ENCODE results near the gene SIRT2. TPM values are rescaled to one million over a fixed set of nuclear protein-coding genes. Genes with fewer than 3 reads are reported as not detected.
"Not testable (repeated sequence)": the region's sequence is repeated elsewhere in the genome, so short reads cannot be mapped to it uniquely, and the experiment has no call there.

SIRT2 gene
- total RNA-seq, 1 donor from 2014 or later: 38.9 TPM

DNA sequence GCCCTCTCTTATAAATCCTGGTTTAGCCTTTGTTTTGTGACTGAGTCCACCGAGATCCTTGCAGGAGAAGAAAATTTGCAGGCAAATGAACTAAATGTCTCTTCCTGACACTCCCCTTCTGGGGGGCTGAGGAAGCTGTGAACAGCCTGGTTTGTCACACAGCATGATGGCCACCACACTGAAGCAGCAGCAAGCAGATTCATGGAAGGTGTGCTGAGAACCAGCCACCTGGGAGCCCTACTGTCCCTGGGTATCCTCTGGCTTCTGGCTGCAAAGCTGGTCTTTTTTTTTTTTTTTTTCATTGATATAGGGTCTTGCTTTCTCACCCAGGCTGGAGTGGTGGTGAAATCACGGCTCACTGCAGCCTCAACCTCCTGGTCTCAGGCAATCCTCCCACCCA is 42.6 kb upstream of the SIRT2 start:
- peaks cover 2% of the 10 kb centered on the region for H3K36me3 ChIP-seq (ENCODE audit: control insufficient read depth, insufficient read depth, low read length)

DNA sequence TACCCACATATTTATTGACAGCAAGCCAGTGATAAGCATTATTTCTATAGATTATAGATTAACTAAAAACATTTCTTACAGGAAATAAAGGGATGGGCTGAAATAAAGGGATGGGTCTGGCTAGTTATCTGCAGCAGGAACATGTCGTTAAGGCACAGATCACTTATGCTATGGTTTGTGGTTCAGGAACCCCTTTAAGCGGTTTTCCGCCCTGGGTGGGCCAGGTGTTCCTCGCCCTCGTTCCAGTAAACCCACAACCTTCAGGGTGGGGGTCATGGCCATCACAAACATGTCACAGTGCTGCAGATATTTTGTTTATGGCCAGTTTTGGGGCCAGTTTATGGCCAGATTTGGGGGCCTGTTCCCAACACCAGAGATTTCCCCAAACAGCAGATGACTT is 42.0 kb upstream of the SIRT2 start:
- not testable (repeated sequence) for H3K36me3 ChIP-seq (ENCODE audit: control insufficient read depth, insufficient read depth, low read length); DNase-seq (ENCODE audit: low read depth); H3K27me3 ChIP-seq (ENCODE audit: control insufficient read depth, insufficient read depth, low read length); H3K4me3 ChIP-seq (ENCODE audit: low read depth, low read length)

More for the DNA sequence above, 42.6 kb upstream of the SIRT2 start:
- TF ChIP-seq, protein P1, sequence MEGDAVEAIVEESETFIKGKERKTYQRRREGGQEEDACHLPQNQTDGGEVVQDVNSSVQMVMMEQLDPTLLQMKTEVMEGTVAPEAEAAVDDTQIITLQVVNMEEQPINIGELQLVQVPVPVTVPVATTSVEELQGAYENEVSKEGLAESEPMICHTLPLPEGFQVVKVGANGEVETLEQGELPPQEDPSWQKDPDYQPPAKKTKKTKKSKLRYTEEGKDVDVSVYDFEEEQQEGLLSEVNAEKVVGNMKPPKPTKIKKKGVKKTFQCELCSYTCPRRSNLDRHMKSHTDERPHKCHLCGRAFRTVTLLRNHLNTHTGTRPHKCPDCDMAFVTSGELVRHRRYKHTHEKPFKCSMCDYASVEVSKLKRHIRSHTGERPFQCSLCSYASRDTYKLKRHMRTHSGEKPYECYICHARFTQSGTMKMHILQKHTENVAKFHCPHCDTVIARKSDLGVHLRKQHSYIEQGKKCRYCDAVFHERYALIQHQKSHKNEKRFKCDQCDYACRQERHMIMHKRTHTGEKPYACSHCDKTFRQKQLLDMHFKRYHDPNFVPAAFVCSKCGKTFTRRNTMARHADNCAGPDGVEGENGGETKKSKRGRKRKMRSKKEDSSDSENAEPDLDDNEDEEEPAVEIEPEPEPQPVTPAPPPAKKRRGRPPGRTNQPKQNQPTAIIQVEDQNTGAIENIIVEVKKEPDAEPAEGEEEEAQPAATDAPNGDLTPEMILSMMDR (IDR thresholded peaks at IDR 0.05; ENCODE audit: insufficient read depth, low read length, poor library complexity, severe bottlenecking): no peak
- H3K27me3 ChIP-seq (ENCODE audit: control insufficient read depth, insufficient read depth, low read length): no peaks in the 10 kb centered on the region
- H3K4me3 ChIP-seq (ENCODE audit: low read depth, low read length): no peak overlapping the region
- DNase-seq (ENCODE audit: low read depth): no peak

DNA sequence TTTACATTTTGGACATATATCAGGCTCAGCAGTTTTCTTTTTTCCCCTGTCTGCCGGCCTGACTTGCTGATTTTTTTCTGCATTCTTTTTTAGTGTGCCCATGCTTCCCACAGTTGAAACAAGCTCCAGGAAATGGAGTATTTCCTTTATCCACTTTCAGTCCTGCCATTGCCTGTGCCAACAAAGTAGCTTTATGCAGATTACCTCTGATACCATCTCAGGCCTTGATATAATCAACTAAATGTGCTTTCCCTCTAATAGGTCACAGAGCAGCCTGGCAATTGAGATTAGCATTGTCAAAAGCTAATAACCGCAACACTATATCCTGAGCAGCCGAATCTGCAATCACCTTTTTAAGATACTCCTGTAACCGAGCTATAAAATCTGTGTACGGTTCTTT is 40.5 kb upstream of the SIRT2 start:
- TF ChIP-seq, protein P1 (IDR thresholded peaks at IDR 0.05; ENCODE audit: insufficient read depth, low read length, poor library complexity, severe bottlenecking): no peak
- Histone ChIP-seq H3K27me3 (ENCODE audit: control insufficient read depth, insufficient read depth, low read length) (no peaks in the 10 kb centered on the region), H3K4me3 (ENCODE audit: low read depth, low read length) (no peak overlapping the region), H3K36me3 (ENCODE audit: control insufficient read depth, insufficient read depth, low read length) (no peaks in the 10 kb centered on the region)
- no peak for DNase-seq (ENCODE audit: low read depth)

DNA sequence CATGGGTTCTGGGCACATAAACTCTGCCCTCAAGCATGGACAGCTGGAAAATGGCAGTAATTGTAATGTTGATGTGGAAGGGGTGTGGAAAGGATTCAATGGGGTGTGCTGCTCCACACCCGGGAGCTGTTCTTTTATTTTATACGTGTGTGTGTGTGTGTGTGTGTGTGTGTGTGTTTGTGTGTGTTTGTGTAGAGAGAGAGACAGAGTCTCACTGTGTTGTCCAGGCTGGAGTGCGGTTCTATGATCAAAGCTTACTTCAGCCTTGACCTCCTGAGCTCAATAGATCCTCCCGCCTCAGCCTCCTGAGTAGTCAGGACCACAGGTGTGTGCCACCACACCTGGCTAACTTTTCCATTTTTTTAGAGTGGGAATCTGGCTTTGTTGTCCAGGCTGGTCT is 34.1 kb upstream of the SIRT2 start:
- DNase-seq (ENCODE audit: low read depth): no peak
- no peak overlapping the region for H3K4me3 ChIP-seq (ENCODE audit: low read depth, low read length)
- peaks cover 1% of the 10 kb centered on the region for H3K36me3 ChIP-seq (ENCODE audit: control insufficient read depth, insufficient read depth, low read length)
- TF ChIP-seq, protein P1 (IDR thresholded peaks at IDR 0.05; ENCODE audit: insufficient read depth, low read length, poor library complexity, severe bottlenecking): no peak
- H3K27me3 ChIP-seq (ENCODE audit: control insufficient read depth, insufficient read depth, low read length): no peaks in the 10 kb centered on the region

DNA sequence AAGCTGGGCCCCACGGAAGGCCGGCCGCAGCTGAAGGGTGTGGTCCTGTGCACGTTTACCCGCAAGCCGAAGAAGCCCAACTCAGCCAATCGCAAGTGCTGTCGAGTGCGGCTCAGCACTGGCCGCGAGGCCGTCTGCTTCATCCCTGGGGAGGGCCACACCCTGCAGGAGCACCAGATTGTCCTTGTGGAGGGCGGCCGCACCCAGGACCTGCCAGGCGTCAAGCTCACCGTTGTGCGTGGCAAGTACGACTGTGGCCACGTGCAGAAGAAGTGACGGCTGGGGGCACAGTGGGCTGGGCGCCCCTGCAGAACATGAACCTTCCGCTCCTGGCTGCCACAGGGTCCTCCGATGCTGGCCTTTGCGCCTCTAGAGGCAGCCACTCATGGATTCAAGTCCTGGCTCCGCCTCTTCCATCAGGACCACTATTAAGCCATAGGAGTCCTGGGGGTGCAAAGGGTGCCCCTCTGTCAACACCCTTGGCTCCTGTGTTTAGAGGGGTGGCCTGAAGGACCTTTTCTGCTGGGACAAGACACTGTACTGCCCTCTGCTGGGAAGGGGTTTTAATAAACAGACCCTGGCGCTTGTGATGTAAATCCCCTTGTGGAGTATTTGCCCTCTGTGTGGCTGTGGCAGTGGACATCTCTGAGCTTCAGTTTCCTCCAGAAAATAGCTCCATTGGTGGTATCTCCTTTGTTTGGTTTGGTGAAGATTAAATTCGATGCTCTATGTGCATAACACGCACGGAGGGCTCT is 33.2 kb upstream of the SIRT2 start:
- Histone ChIP-seq H3K36me3 (ENCODE audit: control insufficient read depth, insufficient read depth, low read length) (peaks cover 1% of the 10 kb centered on the region), H3K27me3 (ENCODE audit: control insufficient read depth, insufficient read depth, low read length) (no peaks in the 10 kb centered on the region), H3K4me3 (ENCODE audit: low read depth, low read length) (no peak overlapping the region)
- peak; percentile 7 for DNase-seq (ENCODE audit: low read depth)
- TF ChIP-seq, protein P1 (IDR thresholded peaks at IDR 0.05; ENCODE audit: insufficient read depth, low read length, poor library complexity, severe bottlenecking): peak; percentile 42

DNA sequence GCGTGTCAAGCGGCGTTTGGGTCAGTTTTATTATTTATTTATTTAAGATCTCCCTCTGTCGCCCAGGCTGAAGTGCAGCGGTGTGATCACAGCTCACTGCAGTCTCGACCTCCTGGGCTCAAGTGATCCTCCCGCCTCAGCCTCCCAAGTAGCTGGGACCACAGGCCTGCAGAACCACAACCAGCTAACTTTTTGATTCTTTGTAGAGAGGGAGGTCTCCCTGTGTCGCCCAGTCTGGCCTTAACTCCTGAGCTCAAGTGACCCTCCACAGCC is 32.0 kb upstream of the SIRT2 start:
- Histone ChIP-seq H3K36me3 (ENCODE audit: control insufficient read depth, insufficient read depth, low read length) (peaks cover 1% of the 10 kb centered on the region), H3K4me3 (ENCODE audit: low read depth, low read length) (peak overlapping the region; percentile 51), H3K27me3 (ENCODE audit: control insufficient read depth, insufficient read depth, low read length) (no peaks in the 10 kb centered on the region)
- TF ChIP-seq, protein P1 (IDR thresholded peaks at IDR 0.05; ENCODE audit: insufficient read depth, low read length, poor library complexity, severe bottlenecking): no peak
- DNase-seq (ENCODE audit: low read depth): no peak
